NCI-H1694 treated with DMSO at 0.1 percent for 48 hours (cell line): ENCODE data around the gene KIF3A.

Experiments used
- DNase-seq: peaks from one replicate; lab custom pipeline; 2025; lab: John Stamatoyannopoulos, UW

KIF3A gene

DNA sequence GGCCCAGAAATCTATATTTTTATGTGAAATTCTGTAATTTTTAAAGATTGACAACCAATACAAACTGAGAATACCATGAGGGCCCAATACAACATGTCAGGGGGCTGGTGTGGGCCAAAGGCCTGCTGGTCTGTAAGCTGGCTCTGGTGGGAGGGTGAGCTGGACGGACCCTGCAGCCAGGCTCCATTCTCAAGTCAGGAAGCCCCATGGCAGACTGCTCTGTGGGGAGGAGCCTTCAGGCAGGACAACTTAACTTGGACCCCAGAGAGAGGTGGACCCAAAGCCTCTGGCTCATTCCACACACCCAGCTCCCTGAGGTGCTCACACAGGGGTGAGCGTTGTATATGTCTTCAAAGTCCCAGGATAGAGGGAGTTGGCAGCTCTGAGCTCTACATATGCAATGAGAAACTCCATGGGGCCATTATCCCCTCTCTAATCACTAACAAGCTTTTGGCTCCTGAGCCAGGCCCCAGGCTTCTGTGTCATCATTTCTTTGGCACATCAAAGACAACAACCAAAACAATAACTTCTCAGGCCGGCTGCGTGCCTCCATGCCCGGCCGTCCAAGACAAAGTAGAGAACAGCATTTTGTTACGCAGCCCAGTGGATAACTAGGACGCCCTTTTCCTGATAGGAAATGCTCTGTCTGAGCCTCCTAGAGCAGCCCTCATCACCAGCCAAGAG lies 33.3 kb upstream of the KIF3A start:
- no peak for DNase-seq

DNA sequence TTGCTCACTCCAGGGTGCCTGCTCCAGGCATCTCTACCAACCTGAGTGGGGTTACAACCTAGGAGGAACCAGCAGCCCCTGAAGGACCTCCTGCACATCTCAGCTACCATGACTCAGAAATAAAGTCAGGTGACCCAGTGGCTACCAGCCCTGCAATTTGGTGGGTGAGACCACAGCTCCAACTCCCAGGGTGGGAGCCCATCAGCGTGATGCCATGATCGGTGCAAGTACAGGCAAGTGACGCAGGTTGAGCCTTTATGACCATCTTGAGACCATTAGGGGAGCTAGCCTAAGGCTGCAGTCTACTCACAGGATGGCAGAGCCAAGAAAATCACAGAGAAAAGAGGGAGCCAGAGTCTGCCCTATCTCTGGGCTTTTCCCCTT lies 31.1 kb upstream of the KIF3A start:
- no peak for DNase-seq

DNA sequence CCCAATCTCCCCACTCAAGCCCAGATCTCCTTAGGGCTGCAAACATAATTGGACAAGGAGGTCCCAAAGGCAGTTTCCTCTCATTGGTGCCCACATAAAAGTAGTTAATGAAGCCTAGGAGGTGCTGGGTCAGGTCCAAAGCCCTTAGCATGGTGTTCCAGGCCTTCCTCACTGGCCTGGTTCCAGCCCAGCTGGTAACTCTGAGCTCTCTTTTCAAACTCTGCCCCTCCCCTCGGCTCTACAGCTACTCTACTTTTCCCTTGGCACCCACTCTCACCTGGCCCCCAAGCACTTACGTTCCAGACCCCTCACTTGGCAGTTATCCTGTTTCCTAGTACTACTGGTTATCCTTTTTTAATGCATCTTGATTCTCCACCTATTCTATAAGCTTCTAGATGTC lies 29.8 kb upstream of the KIF3A start:
- DNase-seq: no peak

DNA sequence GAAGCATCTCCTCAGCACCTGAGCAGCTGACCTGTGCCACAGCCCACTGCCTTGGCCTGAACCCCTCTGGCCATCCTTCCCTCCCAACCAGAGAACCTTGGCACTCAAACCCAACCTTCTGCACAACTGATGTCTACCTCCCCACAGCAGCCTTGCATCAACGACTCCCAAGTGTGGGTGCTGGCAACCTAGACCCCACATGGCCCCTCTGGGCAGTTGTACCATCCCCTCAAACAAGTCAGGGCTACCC lies 29.4 kb upstream of the KIF3A start:
- DNase-seq: no peak

DNA sequence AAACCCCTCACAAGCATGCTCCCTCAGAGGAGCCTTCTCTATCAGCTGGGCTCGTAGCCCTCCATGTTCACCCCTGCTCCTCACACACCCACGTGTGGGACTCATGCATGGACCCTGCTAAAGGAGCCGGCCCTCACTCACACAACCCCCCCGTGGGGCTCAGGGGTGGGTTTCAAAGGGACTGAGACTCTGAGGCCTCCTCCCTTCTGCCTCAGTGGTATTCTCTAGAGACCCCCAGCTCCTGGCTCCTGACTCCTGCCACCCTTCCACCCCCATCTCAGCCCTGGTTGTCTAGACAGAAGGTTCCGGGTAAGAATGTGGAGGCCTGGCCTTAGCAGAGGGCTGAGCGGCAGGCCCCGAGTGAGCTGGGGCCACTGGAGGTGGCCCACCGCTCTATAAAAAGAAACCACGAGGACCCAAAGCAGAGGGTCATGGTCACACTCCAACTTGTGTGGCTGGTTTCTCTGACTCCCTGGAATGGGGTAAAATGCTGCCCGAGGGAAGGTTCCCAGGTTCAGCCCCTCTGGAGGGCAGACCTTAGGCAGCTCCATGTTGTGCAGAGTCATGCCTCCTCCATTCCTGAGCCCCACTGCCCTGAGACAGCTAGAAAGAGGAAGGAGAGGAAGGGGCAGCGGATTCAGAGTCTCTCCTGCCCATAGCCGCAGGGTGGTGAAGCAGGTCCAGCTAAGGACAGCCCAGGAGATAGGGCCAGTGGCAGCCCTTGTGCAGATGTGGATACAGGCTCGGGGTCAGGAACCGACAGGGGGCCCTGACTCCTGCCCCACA lies 28.9 kb upstream of the KIF3A start:
- DNase-seq: no peak

DNA sequence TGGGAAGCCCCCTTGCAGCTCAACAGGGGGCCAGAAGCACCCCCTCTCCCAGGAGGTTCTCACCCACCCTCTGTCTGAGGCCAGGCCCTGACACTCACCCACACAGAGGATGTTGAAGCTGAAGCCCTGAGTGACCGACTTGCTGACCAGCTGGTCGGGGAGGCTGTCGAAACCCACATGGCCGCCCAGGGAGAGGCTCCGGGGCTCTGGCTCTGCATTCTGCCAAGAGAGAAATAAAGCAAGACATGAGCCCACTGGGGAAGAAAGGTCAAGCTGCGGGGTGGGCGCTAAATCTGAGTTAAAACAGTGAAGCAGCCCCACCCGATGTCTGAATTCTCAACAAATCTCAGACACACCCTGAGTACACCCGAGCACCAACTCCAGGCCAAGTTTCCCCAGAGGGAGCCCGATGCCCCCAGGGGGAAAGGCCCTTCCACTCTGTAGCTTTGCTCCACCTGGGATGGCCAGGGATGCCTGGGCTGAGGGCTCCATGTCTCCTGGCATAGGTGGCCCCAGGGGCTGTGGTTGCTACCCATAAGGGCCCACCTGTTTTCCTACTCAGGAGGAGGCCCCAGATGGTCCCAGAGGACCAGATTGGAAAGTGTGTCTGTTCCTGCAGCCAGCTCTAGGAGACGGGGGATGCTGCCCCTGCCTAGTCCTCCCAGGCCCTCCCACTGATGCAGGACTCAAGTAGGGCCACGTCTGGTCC lies 28.1 kb upstream of the KIF3A start:
- no peak for DNase-seq

DNA sequence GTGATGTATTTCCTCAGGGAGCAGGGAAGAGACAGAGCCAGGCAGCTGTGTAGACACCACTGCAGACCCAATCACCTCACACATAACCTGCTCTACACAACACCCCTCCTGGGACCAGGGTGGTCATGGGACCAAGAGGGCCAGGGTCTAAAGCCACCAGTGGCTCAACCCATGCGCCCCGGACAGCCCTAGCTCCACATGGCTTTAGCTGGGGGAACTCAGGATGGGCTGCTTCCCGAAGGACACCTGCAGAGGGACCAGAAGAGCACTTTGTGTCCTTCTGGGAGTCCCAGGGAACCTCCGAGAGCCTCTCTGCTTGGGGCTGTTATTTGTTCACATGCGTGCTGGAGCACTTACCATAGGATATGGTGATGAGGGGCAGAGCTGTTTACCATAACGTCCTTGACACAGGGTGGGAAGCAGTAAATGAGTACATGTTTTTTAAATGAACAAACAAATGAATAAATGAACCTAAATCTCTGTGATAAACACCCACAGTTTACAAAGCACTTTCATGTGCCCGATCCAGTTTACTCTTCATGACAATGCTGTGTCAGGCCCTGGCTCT lies 27.4 kb upstream of the KIF3A start:
- DNase-seq: no peak

DNA sequence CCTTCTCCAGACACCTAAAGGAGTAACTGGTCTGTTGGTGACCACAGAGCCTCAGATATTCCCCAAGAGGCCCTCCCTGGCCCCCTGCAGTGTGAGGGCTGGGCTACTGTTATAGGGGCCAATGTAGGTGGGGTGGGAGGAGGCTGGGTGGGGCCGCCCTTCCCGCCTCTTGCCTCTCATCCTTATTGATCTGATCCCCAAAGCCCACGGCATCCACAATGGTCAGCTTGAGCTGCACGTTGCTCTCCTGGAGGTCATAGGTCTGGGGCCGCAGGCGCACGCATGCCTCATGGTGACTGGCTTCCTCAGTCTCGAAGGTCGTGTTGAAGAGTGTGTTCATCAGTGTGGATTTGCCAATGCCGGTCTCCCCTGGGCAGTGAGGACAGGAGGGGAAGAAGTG lies 26.7 kb upstream of the KIF3A start:
- DNase-seq: no peak

DNA sequence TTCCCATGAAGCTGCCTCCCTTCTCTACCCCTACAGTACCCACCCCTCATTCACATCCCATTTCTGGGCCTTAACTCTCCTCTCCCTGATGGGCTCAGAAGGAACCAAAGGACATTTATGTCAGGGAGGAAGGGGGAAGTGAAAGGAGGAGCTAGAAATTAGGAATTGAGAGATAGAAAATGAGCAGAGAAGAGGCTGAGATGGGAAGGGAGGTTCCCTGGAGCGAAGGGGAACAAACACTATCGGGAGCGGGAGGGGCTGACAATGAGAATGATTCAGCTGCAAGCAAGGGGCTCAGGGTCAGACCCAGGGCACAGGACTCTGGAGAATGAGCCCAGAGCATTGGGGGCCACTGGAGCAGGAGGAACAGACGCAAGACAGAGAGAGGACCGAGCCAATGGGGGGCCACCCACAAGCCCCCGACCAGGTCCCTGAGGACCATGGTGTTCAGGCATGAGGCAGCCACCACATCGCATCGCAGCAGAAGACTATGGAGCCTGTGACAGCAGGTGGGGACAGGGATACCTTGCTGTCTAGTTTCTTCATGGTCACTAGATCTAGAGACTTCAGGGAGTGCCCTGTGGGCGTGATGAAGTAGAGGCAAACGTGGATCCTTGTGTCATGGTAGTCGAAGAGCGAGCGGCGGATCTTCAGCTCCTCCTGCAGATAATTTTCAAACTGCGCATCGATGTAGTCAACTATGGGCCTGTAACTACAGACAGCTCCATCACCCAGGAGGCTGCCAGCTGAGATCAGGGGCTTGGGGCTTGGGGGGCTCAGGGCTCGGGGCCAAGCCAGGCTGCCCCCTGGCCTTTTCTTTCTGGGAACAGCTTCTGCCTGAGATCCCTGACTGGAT lies 26.1 kb upstream of the KIF3A start:
- DNase-seq: no peak

DNA sequence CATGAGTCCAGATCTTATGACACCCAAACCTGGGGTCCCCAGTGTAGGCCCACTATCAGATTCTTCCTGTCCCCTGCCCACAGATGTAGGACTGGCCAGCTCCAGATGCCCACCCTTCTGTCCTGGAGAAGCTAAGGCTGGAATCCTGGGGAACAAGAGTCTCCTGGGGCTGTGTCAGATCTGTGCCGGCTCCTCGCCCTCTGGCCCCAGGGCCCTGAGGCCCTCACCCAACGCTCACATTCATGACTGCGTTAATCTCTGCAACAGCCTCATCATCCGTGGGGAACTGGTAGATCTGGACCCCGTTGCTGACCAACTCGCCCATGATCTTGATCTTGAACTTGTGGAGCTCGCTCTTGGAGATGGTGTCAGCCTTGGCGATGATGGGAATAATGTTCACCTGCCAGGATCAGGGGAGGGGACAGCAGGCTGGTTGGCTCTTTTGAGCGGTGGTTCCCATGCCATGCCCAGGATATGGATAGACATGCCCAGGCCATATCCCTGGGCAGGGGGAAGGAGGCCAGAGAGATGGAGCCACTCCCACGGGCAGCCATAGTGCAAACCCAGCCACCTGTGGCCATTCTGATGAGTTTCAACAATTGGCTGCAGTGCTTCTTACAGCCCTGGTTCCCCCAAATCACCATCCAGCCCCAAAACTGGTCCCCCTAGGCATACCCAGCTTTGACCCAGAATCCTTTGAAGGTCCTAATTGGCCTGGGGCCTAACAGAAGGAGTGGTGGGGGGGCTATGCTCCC lies 25.1 kb upstream of the KIF3A start:
- DNase-seq: no peak

DNA sequence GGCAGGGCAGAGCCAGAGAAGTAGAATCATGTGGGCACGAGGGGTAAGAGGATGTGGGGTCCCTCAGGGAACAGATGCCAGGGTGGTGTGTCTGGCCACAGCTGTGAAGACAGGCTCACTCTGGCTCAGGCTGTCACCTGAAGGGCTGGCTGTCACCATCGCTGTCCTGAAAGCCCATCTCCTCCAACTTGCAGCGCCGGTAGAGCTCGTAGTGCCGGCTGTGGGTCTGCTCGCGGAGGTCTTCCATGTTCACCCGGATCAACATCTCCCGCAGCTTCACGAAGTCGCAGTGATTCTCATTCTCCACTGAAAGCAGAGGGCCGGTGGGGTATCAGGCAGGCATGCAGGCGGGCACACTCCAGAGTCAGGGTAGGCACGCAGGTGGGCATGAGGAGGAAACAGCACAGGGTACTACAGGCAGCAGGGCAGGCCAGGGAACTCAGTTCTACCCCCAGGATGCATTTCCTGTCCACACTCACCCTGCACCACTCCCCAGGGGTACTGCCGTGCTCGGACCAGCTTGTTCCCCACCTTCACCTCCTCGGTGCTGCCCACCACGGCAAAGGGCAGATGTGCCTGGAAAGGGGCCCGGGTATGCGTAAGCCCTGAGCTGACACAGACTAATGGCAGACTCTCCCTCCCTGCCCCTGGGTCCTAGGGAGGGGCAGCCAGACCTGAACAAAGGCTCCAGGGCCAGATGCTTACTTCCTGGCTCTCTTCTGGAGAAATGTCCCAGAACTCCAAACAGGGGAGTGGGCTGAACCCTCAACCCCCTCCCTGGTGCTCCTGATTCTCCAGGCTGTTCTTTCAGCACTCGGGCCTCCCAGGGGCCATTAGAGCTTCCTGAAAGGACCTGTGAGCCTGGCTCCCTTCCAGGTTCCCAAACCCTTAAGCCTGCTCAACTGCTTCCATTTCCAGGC lies 24.2 kb upstream of the KIF3A start:
- no peak for DNase-seq

DNA sequence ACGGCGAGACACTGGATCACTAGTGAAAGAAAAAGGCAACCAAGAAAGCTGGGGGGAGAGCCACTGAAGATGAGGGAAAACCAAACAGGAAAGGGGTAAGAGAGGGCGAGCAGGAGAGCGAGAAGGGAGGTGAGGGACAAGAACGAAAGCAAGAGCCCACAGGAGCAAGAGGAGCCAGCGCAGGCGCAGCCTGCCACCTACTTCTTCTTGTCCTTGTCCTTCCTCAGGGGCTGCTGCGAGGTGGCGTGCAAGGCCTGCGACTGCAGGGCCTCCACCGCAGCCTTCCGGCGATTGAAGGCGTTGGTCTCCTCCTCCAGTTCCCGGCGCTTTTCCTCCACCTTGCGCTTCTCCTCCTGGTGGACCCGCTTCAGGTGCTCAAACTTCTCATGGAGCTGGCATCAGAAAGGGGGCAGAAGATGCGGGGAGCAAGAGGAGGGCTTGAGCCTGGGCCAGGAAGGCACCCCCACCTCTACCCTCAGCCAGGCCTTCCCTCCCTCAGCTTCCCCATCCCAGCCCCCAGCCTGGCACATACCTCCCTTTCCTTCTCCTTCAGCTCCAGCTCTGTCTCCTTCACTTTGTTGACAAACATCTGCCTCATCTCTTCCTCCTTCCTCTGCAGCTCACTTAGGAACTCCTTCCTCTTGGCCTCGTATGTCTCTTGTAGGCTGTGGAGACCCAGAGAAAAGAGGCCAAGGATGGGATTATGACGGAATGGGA lies 23.4 kb upstream of the KIF3A start:
- DNase-seq: no peak

DNA sequence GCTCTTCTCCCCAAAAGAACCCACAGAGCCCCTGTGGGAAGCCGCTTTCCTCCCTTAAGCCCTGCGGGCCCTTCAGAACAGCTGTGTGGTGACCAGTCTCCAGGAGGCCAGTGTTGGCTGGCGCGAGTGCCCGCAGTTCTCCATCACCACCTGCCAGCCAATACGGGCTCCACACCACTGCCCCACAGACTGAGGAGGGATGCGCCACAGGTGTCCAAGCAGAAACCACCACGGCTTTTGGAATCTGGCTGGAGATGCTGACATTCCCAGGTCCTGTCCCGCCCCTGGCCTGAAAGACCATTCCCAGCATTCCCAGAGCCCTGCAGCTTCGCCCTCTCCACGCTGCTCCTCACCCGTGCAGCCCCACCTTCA lies 22.7 kb upstream of the KIF3A start:
- no peak for DNase-seq

DNA sequence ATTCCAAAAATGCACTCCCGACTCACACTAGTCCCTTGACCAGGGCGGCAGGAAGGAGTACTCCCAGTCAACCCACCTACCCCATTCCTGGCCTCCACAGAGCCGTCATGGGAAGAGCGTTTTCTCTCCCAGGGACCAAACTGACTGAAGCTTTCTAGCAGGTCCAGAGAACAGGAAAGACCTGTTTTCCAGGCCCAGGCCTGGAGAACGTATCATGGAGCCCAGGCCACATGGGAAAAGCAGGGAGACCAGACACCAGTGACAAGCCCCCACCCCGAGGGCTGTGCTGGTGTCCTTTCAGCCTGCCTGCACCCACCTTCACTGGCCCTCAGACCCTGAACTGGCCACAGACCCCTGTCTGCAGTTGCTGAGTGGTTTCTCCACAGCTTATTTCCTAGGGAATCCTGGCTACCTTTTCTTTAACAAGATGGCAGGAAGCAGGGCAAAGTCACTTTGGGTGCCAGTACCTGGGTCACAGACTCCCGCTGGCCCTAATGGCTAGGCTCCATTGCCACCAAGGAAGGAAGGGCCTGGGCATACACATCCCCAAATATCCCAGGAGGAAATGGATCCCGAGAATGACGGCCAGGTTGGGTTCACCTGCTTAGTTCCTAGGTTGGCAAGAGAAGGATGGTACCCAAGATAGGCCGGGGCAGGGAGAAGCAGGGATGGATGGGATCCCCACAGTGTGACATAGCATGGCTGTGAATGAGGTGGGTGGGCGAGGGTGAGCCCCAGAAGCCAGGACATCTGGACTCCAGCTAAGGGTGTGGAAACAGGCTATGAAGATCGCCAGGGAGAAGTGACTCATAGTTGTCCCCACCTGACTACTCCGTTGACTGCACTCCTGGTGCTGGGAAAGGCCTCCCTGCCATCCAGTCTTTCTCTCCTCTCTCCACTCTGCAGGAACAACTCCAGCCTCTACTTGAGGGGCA lies 22.0 kb upstream of the KIF3A start:
- DNase-seq: no peak

DNA sequence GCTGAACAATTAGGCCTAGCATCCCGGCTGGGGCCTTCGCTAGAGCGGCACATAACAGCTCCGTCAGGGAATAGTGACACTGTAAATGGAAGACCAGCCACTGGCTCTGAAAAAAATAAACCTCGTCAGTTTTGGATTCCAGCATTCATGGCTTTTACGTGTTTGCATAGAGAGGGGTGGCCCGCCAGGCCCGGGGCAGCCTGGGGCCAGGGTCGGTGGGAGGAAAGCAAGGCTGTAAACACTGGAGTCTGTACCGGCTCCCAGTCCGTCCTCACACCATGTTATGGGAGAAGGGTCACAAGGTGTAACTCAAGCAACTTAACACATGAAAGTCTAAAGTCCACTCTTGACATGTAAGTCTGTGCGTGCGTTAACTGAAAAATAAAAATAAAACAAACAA lies 21.1 kb upstream of the KIF3A start:
- DNase-seq: no peak

DNA sequence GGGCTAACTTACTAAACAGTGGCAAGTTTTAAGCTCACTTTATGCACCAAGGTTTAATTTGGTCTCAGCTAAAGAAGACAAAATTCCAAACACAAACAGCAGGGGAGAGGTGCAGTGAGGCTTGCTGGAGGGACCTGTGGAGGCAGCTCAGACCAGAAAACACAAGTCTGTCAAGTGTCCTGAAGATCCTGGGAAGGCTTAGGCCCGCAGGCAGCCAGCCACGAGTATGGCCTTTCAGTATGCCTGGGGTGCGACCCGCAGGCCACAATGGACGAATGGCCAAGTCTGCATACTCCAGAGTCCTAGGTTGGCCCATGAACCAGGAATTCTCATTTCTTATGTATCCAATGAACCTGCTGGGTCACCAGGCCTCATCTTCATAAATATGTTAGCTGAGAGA lies 19.2 kb upstream of the KIF3A start:
- DNase-seq: no peak

DNA sequence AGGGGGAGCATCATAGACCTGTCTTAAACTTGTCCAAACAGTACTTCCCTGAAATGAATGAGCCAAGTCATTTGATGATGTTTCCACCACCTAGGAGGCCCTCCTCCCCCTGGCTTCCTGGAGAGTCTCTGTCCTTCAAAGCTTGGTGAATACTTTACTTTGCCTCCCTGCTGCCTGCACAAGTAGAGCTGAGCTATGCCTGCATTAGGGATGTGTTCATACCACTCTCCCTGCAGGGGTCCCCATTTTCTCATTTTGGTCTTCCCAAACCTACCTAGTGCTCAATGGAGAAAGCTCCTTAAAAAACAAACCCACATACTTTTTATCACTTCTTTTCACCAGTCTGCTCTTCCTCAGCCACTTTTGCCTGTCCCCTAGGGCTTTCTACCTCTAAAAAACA lies 17.6 kb upstream of the KIF3A start:
- DNase-seq: peak; percentile 7

DNA sequence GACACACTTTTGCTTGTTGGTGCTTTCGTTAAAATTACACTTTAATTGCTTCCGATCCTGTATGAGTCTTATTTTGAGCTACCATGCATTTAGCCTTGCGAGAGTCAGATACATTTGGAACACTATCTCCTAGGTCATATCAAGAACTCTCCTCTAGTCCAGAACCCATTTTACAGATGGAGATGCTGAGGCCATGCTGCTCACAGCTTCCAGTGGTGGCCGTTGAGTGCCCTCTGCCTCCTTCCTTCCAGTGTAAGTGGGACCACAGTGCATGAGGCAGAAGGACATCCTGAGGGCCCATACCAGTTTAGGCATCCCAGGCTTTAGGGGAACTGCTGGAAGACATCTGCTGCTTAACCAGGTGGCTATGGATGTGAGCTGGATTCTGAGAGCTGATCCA lies 16.8 kb upstream of the KIF3A start:
- no peak for DNase-seq
